Measurements from ENCODE around the gene CRYGA.

CRYGA gene

GRCh38 chr2:208163489-208163888 is at the start of gene CRYGA:
CRYGA (minus strand) TSS chr2:208163589; CDS start chr2:208163556, 33 bp downstream.
- no peak for DNase-seq

GRCh38 chr2:208210688-208211451 is 47.5 kb upstream of the CRYGA start:
- DNase-seq, result no peak

- no peak for DNase-seq
Measured at GRCh38 chr2:208208335-208209085, 45.1 kb upstream of the CRYGA start.

GRCh38 chr2:208207769-208208168 is 44.4 kb upstream of the CRYGA start:
- no peak for DNase-seq

- DNase-seq, result no peak
Measured at GRCh38 chr2:208204166-208204565, 40.8 kb upstream of the CRYGA start.

- no peak for DNase-seq
Measured at GRCh38 chr2:208195531-208195930, 32.1 kb upstream of the CRYGA start.

GRCh38 chr2:208192611-208193236 is 29.3 kb upstream of the CRYGA start:
- no peak for DNase-seq

- no peak for DNase-seq
Measured at GRCh38 chr2:208189810-208190503, 26.6 kb upstream of the CRYGA start, which contains the start of gene C2orf80. C2orf80 (minus strand) TSS chr2:208190030; CDS start chr2:208186986, 3,044 bp downstream.

GRCh38 chr2:208189069-208189809 is 25.9 kb upstream of the CRYGA start:
- no peak for DNase-seq

- no peak for DNase-seq
Measured at GRCh38 chr2:208186893-208187292, 23.5 kb upstream of the CRYGA start.

GRCh38 chr2:208186465-208186864 is 23.1 kb upstream of the CRYGA start:
- DNase-seq, result no peak

GRCh38 chr2:208183972-208184705 is 20.8 kb upstream of the CRYGA start:
- no peak for DNase-seq

GRCh38 chr2:208183526-208183925 is 20.1 kb upstream of the CRYGA start:
- DNase-seq, result no peak

GRCh38 chr2:208182835-208183234 is 19.4 kb upstream of the CRYGA start:
- DNase-seq, result no peak

GRCh38 chr2:208179028-208179609 is 15.7 kb upstream of the CRYGA start:
- no peak for DNase-seq

- DNase-seq, result no peak
Measured at GRCh38 chr2:208175840-208176153, 12.4 kb upstream of the CRYGA start.

GRCh38 chr2:208175069-208175839 is 11.9 kb upstream of the CRYGA start:
- DNase-seq, result no peak

GRCh38 chr2:208174144-208174543 is 10.8 kb upstream of the CRYGA start:
- no peak for DNase-seq

- DNase-seq, result no peak
Measured at GRCh38 chr2:208172125-208172524, 8.7 kb upstream of the CRYGA start.

GRCh38 chr2:208164951-208165755 is 1.8 kb upstream of the CRYGA start:
- no peak for DNase-seq

Measured in cerebellar nuclear complex (tissue), 1 donor.